ENCODE data around the gene DNAJB7.

DNA sequence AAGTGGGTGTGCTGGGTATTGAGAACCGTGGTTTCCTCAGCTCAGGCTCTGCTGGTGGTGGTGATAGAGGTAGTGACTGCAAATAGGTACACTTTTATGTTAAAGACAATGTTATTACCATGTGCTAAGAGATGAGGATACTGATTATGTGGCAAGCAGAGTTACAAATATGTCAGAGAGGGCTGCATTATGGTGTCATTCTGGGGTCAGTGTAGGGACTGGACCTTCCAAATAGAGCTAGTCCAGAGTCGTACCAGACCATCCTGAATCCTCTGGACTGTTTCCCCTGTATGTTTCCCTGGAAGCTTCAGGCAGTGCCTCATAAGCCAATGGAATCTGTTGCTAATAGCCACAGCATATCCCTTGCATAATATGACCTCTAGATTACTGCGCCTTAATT, at the start of gene DNAJB7:
- no peak for TF ChIP-seq POLR2A (IDR thresholded peaks at IDR 0.05; ENCODE audit: low read length)
- TF ChIP-seq GATA1 (IDR thresholded peaks at IDR 0.05; ENCODE audit: low read depth, low read length): no peak
